ENCODE data around the gene CD101.

- TF ChIP-seq CTCF (IDR thresholded peaks at IDR 0.05): no peak
- TF ChIP-seq POLR2AphosphoS5 (IDR thresholded peaks at IDR 0.05): no peak
- TF ChIP-seq POLR2A (IDR thresholded peaks at IDR 0.05): no peak
- TF ChIP-seq EP300 (IDR thresholded peaks at IDR 0.05): no peak
Observed at GRCh38 chr1:117049857-117050256, 48.3 kb downstream of the CD101 start.
